Glutamatergic neuron (in vitro differentiated cells): ENCODE results near the gene CORO7. TPM values are rescaled to one million over a fixed set of nuclear protein-coding genes. Genes with fewer than 3 reads are reported as not detected.
A peak's percentile ranks its signal among the peaks of the same experiment; 100 is the strongest.

ENCODE experiments used
- DNase-seq: peaks from one replicate; pipeline ENCODE4 v3.0.0; 2022
- H3K27ac Mint-ChIP-seq: one replicate; pipeline ENCODE4 v1.8.0; 2020; ENCODE audit warnings: mild to moderate bottlenecking, mixed read lengths, inconsistent platforms; ENCODE audit not compliant: unreplicated experiment
- H3K27me3 Mint-ChIP-seq: one replicate; pipeline ENCODE4 v1.8.0; 2020; ENCODE audit warnings: mild to moderate bottlenecking, moderate library complexity, mixed read lengths, inconsistent platforms; ENCODE audit not compliant: unreplicated experiment
- H3K36me3 Mint-ChIP-seq: one replicate; pipeline ENCODE4 v1.8.0; 2020; ENCODE audit warnings: mild to moderate bottlenecking, mixed read lengths, inconsistent platforms; ENCODE audit not compliant: unreplicated experiment
- H3K4me1 Mint-ChIP-seq: one replicate; pipeline ENCODE4 v1.8.0; 2020; ENCODE audit warnings: mild to moderate bottlenecking, low read depth, mixed read lengths, inconsistent platforms; ENCODE audit not compliant: unreplicated experiment
- H3K4me3 Mint-ChIP-seq: one replicate; pipeline ENCODE4 v1.8.0; 2020; ENCODE audit warnings: mild to moderate bottlenecking, mixed read lengths, inconsistent platforms; ENCODE audit not compliant: unreplicated experiment
- H3K9me3 Mint-ChIP-seq: one replicate; pipeline ENCODE4 v1.8.0; 2020; ENCODE audit warnings: mild to moderate bottlenecking, moderate library complexity, mixed read lengths, inconsistent platforms; ENCODE audit not compliant: unreplicated experiment
- CTCF ChIP-seq: fragments of 200-600 bp; sonication (generic); IDR thresholded peaks from one replicate; pipeline ENCODE4 v1.5.0; 2021; ENCODE audit not compliant: partially characterized antibody, unreplicated experiment
- total RNA-seq: library from RNA; stranded (reverse); fragmentation: NEBNext Ultra II Directional; extraction: Animal tissue kit (Norgen Biotek cat#: 25700); gene quantifications from one replicate; pipeline ENCODE4 v1.2.1, GENCODE V29; 2021; ENCODE audit not compliant: unreplicated experiment

The CORO7 gene
- total RNA-seq, 1 donor from 2014 or later = 200 TPM

GRCh38 chr16:4330277-4330874 is 86.0 kb downstream of the CORO7 start:
- Mint-ChIP-seq H3K9me3 (peaks cover 1% of the 10 kb centered on the region), H3K4me3 (no peak overlapping the region), H3K4me1 (peaks cover 6% of the 10 kb centered on the region), H3K27ac (no peak overlapping the region), H3K27me3 (peaks cover 4% of the 10 kb centered on the region), H3K36me3 (no peaks in the 10 kb centered on the region)
- peak; percentile 95 for TF ChIP-seq CTCF
- peak; percentile 94 for DNase-seq

GRCh38 chr16:4328782-4329775 is 87.3 kb downstream of the CORO7 start:
- no peak for TF ChIP-seq CTCF
- Mint-ChIP-seq H3K27me3 (peaks cover 4% of the 10 kb centered on the region), H3K36me3 (no peaks in the 10 kb centered on the region), H3K27ac (no peak overlapping the region), H3K9me3 (peaks cover 2% of the 10 kb centered on the region), H3K4me1 (peaks cover 10% of the 10 kb centered on the region), H3K4me3 (no peak overlapping the region)
- no peak for DNase-seq

DNA sequence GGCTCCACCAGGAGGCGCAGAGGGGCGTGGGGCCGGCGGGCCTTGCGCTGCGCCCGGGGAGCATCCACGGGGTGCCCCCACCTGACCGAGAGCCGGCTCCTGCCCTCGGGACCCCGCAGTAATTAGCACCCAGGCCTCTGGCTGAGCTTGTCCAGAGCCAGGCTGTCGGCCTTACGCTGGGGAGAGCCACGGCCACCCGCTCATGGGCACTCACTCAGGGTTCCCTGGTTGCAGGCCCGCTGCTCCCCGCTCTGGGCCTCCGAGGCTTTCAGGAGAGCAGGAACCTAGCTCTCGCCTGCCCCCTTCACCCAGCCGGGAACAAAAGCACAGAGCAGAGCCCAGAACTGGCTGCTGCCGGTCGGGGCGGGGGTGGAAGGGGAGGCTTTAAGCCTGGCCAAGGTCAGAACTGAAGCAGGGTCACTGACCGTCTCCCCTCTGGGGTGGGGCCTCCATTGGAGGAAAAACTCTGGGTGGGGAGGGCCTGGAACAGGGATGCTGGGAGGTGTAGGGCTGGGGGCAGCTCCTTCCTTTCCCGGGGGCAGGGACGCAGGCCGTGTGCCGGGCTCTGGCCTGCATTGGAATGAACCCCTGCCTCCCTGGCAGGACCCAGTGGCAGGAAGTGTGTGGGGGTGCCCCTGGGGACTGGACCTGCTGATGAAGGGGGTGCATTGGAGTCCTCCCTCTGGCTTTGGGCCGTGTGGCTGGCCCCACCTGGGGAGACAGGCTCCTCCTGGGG is 88.2 kb downstream of the CORO7 start:
- H3K4me3 Mint-ChIP-seq = no peak overlapping the region
- peaks cover 10% of the 10 kb centered on the region for H3K4me1 Mint-ChIP-seq
- TF ChIP-seq CTCF = peak; percentile 35
- peaks cover 2% of the 10 kb centered on the region for H3K9me3 Mint-ChIP-seq
- H3K27me3 Mint-ChIP-seq = peaks cover 4% of the 10 kb centered on the region
- peak overlapping the region; percentile 66 for H3K27ac Mint-ChIP-seq
- DNase-seq = peak; percentile 85
- no peaks in the 10 kb centered on the region for H3K36me3 Mint-ChIP-seq

- Mint-ChIP-seq H3K27me3 (peaks cover 4% of the 10 kb centered on the region), H3K9me3 (peaks cover 2% of the 10 kb centered on the region), H3K27ac (no peak overlapping the region), H3K4me3 (no peak overlapping the region), H3K4me1 (peaks cover 10% of the 10 kb centered on the region), H3K36me3 (no peaks in the 10 kb centered on the region)
- DNase-seq = no peak
- no peak for TF ChIP-seq CTCF
Measured at GRCh38 chr16:4327386-4328045, 88.9 kb downstream of the CORO7 start.
